SK-N-SH (cell line): Measurements from ENCODE around the gene ZNF609.

Experiments used
- CTCF ChIP-seq: fragments of 200-600 bp; sonication (generic); IDR thresholded peaks from 2 replicates; pipeline ENCODE4 v1.6.1; 2017; ENCODE audit warnings: antibody characterized with exemption, mild to moderate bottlenecking, moderate library complexity
- EP300 ChIP-seq, 2 experiments: IDR thresholded peaks; 2 replicates each; pipeline versions ENCODE4 v1.4.0 to v1.6.1; 2012; ENCODE audit warnings: borderline replicate concordance in 1 of 2, low read depth in 1 of 2, low read length in 1 of 2
- JUND ChIP-seq: IDR thresholded peaks from 2 replicates; pipeline ENCODE4 v1.4.0; 2012
- PBX3 ChIP-seq: IDR thresholded peaks from 2 replicates; pipeline ENCODE4; 2012
- RFX5 ChIP-seq: IDR thresholded peaks from 2 replicates; pipeline ENCODE4 v1.6.1; 2012; ENCODE audit warnings: mild to moderate bottlenecking, improper control_type of control experiment, low read length
- YY1 ChIP-seq: IDR thresholded peaks from 2 replicates; pipeline ENCODE4 v1.4.0; 2012; ENCODE audit warnings: low read depth, mild to moderate bottlenecking

- TF ChIP-seq RFX5 (no peak), YY1 (no peak), CTCF (no peak), JUND (no peak), PBX3 (no peak), EP300 (IDR thresholded peaks at IDR 0.05; ENCODE audit: borderline replicate concordance in 1 of 2, low read depth in 1 of 2, low read length in 1 of 2) (no peak)
Measured at GRCh38 chr15:64685230-64685888, 225.0 kb downstream of the ZNF609 start.
